OCI-LY1 (cell line): ENCODE measurements around the gene XPR1.

Experiments used
- CTCF ChIP-seq: fragments of 200-600 bp; sonication (generic), shearing (Covaris generic); IDR thresholded peaks from 2 replicates; pipeline ENCODE4 v1.5.1; 2017; ENCODE audit warnings: mild to moderate bottlenecking, antibody characterized with exemption, low read length, moderate library complexity, mixed read lengths
- EZH2 ChIP-seq: fragments of 200-600 bp; sonication (generic), shearing (Covaris generic); IDR thresholded peaks from 2 replicates; pipeline ENCODE4 v1.8.0; 2017; ENCODE audit warnings: borderline replicate concordance, mixed run types, mild to moderate bottlenecking, antibody characterized with exemption, low read length, moderate library complexity, mixed read lengths

DNA sequence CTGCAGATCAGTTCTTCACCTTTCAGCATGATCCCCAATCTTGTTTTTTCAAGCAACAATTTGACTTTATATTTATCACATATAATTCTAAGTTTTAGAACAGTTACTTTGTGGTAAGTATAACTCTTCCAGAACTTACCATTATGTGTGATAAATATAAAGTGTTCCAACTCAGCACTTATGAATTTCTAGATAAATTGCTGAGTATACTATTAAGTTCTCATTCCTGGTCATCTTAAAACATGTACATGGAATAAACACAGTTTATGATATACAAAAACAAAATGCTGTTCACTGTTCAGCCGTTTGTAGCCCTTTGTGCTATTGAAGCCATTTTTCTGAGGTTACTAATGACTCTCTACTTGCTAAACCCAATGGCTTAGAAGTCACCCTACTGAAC is 5.1 kb upstream of the XPR1 start:
- no peak for TF ChIP-seq EZH2
- TF ChIP-seq CTCF: no peak
